Measurements from ENCODE around the gene PCBP3. TPM values are rescaled to one million over a fixed set of nuclear protein-coding genes. Genes with fewer than 3 reads are reported as not detected.

The PCBP3 gene
- total RNA-seq, 1 donor from 2014 or later = 5.0 TPM

DNA sequence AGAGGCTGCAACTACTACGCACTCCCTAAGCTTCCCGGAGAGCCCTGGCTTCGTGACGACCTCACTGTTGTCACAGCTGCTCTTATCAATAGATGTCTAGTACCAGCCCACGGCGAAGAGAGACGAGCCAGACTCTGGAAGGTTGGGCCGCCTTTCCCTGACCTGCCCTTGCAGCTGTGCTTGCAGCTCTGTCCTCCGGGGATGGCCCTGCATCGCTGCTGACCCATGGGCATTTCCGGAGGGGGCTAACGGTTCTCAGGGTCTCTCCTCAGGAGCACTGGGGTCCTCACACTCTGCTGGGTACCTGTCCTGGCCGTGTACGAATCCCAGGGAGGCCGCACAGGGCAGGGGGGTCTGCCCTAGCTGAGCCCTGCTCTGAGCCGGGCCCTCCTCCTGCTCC lies 244.3 kb downstream of the PCBP3 start:
- Mint-ChIP-seq H3K4me1 (peaks cover 29% of the 10 kb centered on the region), H3K27me3 (ENCODE audit: low read depth) (peaks cover 17% of the 10 kb centered on the region), H3K9me3 (no peaks in the 10 kb centered on the region)

DNA sequence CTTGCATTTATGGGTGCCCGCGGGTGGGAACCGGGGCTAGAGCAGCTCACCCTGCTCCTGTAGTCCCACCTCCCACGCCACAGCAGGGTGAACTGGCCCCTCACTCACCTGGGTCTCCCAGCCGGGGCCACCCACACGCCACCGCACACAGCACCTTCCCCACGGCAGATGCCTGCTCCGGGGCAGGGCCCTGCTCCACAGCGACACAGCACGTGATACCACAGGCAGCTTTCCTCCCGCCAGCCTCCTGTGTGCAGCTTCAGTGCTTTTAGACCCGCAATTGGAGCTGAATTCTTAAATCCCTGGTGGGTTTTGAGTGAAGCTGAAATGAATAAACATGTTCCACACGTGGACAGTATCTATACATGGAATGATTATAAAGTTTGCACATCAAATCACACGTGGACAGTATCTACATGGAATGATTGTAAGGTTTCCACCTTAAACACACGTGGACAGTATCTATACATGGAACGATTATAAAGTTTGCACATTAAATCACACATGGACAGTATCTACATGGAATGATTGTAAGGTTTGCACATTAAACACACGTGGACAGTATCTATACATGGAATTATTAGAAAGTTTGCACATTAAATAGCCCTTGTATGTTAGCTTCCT lies 245.0 kb downstream of the PCBP3 start:
- H3K27ac Mint-ChIP-seq = no peak overlapping the region
- peaks cover 19% of the 10 kb centered on the region for H3K27me3 Mint-ChIP-seq (ENCODE audit: low read depth)
- H3K4me3 Mint-ChIP-seq = no peak overlapping the region
- no peaks in the 10 kb centered on the region for H3K9me3 Mint-ChIP-seq
- peaks cover 30% of the 10 kb centered on the region for H3K4me1 Mint-ChIP-seq
- DNase-seq (ENCODE audit: low spot score in 2 of 2, unreplicated experiment in 2 of 2) = no peak
- H3K36me3 Mint-ChIP-seq = no peaks in the 10 kb centered on the region
- TF ChIP-seq, protein P1, sequence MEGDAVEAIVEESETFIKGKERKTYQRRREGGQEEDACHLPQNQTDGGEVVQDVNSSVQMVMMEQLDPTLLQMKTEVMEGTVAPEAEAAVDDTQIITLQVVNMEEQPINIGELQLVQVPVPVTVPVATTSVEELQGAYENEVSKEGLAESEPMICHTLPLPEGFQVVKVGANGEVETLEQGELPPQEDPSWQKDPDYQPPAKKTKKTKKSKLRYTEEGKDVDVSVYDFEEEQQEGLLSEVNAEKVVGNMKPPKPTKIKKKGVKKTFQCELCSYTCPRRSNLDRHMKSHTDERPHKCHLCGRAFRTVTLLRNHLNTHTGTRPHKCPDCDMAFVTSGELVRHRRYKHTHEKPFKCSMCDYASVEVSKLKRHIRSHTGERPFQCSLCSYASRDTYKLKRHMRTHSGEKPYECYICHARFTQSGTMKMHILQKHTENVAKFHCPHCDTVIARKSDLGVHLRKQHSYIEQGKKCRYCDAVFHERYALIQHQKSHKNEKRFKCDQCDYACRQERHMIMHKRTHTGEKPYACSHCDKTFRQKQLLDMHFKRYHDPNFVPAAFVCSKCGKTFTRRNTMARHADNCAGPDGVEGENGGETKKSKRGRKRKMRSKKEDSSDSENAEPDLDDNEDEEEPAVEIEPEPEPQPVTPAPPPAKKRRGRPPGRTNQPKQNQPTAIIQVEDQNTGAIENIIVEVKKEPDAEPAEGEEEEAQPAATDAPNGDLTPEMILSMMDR (IDR thresholded peaks at IDR 0.05; ENCODE audit: unreplicated experiment) = no peak

More for the DNA sequence above, 244.3 kb downstream of the PCBP3 start:
- Mint-ChIP-seq H3K4me3 (no peak overlapping the region), H3K36me3 (no peaks in the 10 kb centered on the region), H3K27ac (no peak overlapping the region)
- TF ChIP-seq, protein P1 (IDR thresholded peaks at IDR 0.05; ENCODE audit: unreplicated experiment) = no peak
- no peak for DNase-seq (ENCODE audit: low spot score in 2 of 2, unreplicated experiment in 2 of 2)

- Mint-ChIP-seq H3K27ac (no peak overlapping the region), H3K4me3 (no peak overlapping the region), H3K27me3 (ENCODE audit: low read depth) (peaks cover 19% of the 10 kb centered on the region), H3K4me1 (peaks cover 32% of the 10 kb centered on the region), H3K9me3 (no peaks in the 10 kb centered on the region), H3K36me3 (no peaks in the 10 kb centered on the region)
- DNase-seq (ENCODE audit: low spot score in 2 of 2, unreplicated experiment in 2 of 2) = no peak
- TF ChIP-seq, protein P1 (IDR thresholded peaks at IDR 0.05; ENCODE audit: unreplicated experiment) = no peak
Observed at GRCh38 chr21:45889256-45889655, 245.7 kb downstream of the PCBP3 start.

DNA sequence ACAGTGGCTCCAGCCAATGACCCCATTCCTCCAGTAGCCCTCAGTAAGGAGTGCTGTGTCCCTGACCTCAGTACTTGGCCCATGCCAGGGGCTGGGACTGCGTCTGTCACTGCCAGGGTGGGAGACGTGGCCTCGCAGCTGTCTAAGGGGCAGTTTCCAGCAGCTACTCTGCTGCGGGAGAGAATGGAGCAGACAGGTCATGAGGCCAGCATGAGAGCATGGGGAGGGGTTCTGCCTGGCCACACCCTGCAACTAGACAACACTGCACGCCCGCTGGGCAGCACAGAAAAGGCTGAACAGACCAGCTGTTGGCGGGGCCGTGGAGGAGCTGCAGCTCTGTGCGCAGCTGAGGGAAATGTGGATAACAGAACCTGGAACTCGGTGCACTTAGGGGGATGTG lies 246.4 kb downstream of the PCBP3 start:
- DNase-seq (ENCODE audit: low spot score in 2 of 2, unreplicated experiment in 2 of 2) = no peak
- Mint-ChIP-seq H3K4me3 (no peak overlapping the region), H3K36me3 (no peaks in the 10 kb centered on the region), H3K27ac (no peak overlapping the region), H3K4me1 (peaks cover 36% of the 10 kb centered on the region), H3K9me3 (no peaks in the 10 kb centered on the region), H3K27me3 (ENCODE audit: low read depth) (peaks cover 19% of the 10 kb centered on the region)
- TF ChIP-seq, protein P1 (IDR thresholded peaks at IDR 0.05; ENCODE audit: unreplicated experiment) = no peak

DNA sequence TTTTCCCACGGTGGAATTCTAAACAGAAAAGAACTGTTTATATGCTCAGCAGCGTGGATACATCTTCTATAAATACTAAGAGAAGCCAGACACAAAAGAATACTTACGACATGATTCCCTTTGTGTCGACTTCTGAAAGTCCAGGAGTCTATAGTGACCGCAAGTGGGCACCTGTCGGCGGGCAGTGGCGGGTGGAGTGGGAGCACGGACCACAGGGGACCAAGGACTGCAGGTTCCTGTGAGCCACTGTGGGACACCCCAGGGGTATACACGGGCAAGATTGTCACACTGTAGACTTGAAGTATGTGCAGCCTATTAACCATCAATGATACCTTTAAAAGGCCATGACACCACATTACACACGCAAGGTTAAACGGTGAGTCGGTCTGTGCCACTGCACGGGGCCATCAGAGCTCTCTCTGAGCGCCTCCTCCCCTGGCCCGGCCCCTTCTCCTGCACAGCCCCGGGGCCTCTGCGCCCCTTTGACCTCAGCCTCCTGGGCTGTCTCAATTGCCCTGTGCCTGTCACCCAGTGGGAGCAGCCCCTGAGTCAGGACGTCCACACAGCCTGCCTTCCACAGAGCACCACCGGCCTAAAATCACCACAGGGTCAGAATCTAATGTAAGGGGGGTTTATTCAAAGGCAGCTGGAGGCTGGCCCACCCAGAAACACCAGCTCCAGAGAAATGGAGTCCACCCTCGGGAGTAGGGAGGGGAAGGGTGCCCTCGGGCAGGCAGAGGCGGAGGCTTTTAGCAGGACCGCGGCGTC lies 248.0 kb downstream of the PCBP3 start:
- H3K27me3 Mint-ChIP-seq (ENCODE audit: low read depth) = peaks cover 19% of the 10 kb centered on the region
- TF ChIP-seq, protein P1 (IDR thresholded peaks at IDR 0.05; ENCODE audit: unreplicated experiment) = no peak
- no peaks in the 10 kb centered on the region for H3K36me3 Mint-ChIP-seq
- DNase-seq (ENCODE audit: low spot score in 2 of 2, unreplicated experiment in 2 of 2) = no peak
- H3K4me3 Mint-ChIP-seq = no peak overlapping the region
- H3K4me1 Mint-ChIP-seq = peaks cover 36% of the 10 kb centered on the region
- H3K27ac Mint-ChIP-seq = no peak overlapping the region
- no peaks in the 10 kb centered on the region for H3K9me3 Mint-ChIP-seq

Data from mesothelial cell of epicardium (in vitro differentiated cells).